Stimulated activated CD4-positive, alpha-beta T cell treated with anti-CD3 and anti-CD28 coated beads, Interleukin-1b, Interleukin-23, amount 100 ng/mL, for 48 hours (primary cell): Measurements from ENCODE around the gene LGMN.

Source experiments
- DNase-seq: peaks from one replicate; pipeline ENCODE4 v3.0.0-alpha.2; 2020

LGMN gene

GRCh38 chr14:92759679-92760523 lies 11.5 kb upstream of the LGMN start:
- peak; percentile 25 for DNase-seq

DNA sequence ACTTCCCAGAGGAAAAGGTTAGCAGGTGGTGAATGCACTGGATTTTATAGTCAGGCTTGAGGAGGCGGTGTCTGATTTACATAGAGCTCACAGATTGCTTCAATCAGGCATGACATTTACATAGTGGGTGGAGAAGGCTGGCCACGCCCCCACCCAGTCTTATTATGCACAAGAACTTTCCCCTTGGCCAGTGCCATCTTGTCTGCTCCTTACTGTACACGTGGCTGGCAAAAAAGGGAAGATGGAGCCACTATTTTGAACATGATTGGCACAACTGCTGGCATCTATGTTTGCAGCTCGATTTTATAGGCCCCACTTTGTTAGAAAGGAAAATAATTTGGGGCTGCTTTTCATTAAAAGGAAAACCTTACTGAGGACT lies 10.9 kb upstream of the LGMN start:
- peak; percentile 25 for DNase-seq

- DNase-seq = no peak
Observed at GRCh38 chr14:92756446-92756845, 8.0 kb upstream of the LGMN start.

- DNase-seq = no peak
Observed at GRCh38 chr14:92755495-92755894, 7.1 kb upstream of the LGMN start.

DNA sequence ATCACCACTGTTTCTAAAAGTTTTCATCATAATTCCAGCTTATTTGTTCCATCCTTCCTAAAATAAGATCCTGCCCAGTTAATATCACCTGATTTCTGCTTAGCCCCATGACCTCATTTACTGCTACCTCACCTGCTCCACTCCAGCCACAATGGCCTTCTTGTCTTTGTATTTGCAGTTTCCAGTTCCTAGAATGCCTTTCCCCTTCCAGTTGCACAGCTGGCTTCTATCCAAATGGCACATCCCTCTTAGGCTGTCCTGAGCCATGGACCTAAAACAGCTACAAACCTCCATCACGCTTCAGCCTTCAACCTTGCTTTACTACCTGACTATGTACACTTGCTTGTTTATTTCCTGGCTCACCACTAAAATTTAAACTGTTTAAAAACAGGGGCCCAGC lies 6.5 kb upstream of the LGMN start:
- DNase-seq = no peak

- no peak for DNase-seq
Observed at GRCh38 chr14:92753250-92753649, 4.8 kb upstream of the LGMN start.

DNA sequence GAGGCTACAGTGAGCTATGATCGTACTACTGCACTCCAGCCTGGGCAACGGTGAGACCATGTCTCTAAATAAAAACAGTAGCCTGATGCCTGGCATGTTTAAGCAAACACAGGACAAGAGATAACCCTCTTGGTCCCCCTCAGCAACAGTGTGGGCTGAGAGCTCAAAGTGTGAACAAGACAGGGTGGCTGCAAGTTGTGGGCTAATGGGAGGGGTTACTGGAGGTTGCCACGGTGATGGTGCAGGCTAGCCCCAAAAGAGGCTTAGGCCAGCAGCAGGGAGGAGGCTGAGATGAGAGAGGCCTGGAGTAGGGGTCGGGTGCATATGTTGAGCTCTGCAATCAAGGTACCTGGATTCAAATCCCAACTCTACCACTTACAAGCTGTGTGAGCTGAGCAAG lies 3.4 kb upstream of the LGMN start:
- DNase-seq = no peak

DNA sequence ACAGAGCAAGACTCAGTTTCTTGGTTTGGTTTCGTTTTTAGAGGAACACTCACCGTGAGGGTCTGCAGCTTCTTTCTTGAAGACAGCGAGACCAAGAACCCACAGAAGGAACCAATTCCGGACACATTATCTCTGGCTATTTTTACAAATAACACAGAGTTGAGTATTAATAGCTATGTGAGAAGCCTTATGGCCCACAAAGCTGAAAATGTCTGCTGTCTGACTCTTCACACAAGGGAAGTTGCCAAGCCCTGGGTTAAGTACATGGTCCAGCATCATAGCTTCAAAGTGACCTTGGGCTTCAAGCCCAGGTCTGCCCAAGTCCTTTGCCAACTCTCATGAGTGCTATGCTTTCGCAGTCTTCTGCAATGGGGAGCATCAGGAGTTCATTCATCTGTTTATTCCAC lies 2.6 kb upstream of the LGMN start:
- no peak for DNase-seq

DNA sequence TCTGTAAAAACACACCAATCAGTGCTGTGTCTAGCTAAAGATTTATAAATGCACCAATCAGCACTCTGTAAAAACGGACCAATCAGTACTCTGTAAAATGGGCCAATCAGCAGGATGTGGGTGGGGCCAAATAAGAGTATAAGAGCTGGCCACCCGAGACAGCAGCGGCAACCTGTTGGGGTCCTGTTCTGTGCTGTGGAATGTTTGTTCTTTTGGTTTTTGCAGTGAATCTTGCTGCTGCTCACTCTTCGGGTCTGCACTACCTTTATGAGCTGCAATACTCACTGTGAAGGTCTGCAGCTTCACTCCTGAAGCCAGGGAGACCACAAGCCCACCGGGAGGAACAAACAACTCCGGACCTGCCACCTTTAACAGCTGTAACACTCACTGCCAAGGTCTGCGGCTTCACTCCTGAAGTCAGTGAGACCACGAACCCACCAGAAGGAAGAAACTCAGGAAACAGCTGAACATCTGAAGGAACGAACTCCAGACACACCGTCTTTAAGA lies 1.8 kb upstream of the LGMN start:
- peak; percentile 45 for DNase-seq

DNA sequence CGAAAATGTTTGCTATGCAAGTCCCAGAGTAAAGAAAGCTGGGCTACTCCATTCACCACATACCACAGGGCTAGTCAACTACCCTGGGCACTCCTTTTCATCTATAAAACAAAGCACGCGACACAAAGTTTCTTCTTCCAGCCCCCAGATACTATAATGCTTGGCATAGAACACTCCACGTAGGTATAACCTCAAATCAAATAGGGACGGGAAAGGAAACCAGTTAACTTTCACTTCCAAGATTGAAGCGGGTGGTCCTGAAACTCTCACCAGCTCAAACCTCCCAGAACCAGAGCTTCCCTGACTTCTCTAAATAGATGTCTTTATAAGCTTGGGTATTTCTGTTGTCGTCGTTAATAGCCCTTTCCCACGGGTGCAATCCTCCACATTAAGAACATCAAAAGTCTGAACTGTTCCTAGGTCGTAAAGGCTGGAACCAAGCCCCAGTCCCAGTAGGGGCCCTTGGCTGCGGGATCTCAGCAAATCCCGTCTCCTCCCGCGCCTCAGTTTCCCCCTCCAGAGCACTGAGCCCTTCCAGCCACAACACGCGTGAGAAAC lies 647 bp downstream of the LGMN start:
- no peak for DNase-seq

DNA sequence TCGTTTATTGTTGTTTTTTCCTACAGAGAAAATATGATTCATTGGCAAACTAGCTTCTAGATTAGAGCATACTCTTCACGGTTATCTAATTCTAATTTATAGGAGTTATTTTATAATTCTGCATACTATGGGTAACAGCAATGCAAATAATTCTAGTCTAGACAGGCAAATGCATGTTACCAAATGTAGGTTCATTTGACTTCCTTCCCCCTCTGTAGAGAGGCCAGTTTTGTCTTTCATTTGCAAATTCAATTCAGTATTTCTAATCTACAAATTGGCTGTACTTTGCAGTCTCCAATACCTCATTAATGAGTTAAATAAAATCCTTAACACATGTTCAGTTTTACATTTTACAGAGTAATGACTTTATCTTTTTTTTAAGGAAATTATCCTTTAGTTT lies 4.2 kb downstream of the LGMN start:
- DNase-seq = no peak

- no peak for DNase-seq
Observed at GRCh38 chr14:92740440-92740839, 8.0 kb downstream of the LGMN start.

- no peak for DNase-seq
Observed at GRCh38 chr14:92737619-92738188, 10.7 kb downstream of the LGMN start.

DNA sequence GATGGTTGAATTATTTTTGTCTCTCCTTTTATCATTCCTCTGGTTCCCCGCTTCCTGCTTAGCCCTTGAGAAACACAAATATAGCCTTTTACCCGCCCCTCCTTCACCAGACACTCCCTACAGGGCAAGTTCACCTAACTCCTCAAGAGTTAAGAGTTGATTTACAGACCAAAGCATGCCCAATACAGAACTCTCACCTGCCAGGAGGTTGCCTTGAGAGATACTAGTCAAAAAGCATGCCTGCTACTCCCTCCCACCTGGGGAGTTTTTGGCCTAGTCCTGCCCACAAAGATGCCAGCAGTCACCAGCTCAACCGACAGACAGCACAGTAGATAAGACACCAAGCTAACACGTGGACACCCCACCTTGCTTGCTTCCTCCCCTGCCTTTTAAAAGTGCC lies 11.2 kb downstream of the LGMN start:
- no peak for DNase-seq

DNA sequence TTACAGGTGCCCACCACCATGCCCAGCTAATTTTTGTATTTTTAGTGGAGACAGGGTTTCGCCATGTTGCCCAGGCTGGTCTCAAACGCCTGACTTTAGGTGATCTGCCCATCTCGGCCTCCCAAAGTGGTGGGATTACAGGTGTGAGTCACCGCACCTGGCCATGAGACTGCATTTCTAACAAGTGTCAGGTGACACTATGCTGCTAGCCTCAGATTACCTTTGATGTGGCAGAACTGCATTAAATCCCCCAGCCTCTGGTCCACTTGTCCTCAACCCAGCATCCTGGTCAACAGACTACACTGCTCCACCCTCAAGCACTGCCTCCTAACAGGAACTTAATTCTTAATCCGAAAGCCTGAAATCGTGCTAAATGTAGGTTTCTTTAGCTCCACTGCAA lies 13.1 kb downstream of the LGMN start:
- DNase-seq = no peak

DNA sequence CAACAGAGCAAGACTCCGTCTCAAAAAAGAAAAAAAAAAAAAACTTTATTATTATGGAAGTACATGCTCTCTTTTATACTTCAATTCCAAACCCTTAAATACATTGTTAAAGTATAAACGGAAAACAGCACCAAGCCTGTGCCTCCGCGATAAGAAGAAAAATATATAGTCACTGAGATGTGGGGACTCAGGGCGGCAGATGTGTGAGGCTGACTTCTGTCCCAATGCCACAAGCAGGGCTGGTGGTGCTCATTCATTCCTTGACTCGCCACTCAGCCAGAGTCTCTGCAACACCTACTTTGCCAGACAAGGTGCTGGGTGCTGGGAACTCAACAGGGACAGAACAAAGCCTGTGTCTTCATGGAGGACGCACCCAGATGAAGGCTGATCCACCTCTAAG lies 13.8 kb downstream of the LGMN start:
- no peak for DNase-seq

DNA sequence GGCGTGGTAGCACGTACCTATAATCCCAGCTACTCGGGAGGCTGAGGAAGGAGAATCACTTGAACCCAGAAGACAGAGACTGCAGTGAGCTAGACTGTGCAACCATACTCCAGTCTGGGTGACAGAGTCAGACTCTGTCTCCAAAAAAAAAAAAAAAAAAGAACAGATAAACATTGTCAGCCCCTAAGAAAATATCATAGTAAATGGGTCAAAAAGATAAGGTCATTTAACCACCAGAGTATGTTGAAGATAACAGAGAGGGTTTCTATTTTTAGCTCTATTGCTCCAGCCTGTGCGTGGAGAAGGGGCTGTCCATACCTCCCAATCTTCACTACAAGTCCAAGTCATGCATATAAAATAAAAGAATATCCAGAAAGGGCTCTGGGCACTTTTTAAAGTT lies 15.4 kb downstream of the LGMN start:
- DNase-seq = no peak

DNA sequence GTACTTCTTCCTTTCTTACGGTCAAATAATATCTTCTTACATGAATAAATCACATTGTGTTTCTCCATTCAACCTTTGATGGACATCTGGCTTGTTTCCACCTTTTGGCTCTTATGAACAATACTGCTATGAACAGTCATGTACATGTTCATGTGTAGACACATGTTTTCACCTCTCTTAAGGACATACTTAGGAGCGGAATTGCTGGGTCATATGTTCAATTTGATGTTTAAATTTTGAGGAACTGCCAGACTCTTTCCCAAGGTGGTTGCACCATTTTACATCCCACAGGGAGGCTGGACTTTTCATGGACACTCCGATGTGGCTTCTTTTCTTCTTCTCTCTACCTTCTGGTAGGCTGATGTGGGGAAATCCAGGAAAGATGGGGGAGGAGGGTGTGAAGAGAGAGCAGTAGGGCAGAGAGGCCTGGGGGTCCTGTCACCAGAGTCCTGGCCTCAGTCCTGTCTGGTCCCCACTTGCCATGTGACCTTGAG lies 16.8 kb downstream of the LGMN start:
- no peak for DNase-seq

GRCh38 chr14:92729634-92730358 lies 18.6 kb downstream of the LGMN start:
- peak; percentile 20 for DNase-seq

DNA sequence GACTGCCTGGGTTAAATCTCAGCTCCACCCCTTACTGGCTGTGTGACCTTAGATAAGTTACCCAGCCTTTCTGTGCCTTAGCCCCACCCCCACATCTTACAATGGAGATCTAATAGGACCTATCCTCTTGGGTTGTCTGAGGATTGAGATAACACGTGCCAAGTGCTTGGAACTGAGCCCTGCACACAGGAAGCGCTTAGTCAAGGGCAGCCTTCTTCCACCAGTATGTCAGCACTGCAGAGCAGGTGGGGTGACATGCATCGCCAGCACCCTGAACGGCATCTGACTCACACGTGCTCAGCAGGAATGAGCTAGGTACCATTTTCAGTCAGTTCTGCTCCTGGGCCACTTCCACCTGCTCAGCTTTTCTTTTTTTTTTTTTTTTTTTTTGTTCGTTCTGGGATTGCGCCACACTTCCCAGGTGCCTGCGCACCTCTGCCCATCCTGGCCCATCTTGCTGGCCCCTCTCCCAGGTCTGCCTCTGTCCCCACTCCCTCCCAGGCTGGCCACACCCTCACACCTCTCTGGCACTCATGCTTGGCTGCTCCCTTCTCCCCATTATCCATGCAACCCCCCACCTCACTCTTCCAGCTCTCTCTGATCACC lies 19.6 kb downstream of the LGMN start:
- DNase-seq = peak; percentile 84

- DNase-seq = no peak
Observed at GRCh38 chr14:92726933-92727262, 21.5 kb downstream of the LGMN start.

DNA sequence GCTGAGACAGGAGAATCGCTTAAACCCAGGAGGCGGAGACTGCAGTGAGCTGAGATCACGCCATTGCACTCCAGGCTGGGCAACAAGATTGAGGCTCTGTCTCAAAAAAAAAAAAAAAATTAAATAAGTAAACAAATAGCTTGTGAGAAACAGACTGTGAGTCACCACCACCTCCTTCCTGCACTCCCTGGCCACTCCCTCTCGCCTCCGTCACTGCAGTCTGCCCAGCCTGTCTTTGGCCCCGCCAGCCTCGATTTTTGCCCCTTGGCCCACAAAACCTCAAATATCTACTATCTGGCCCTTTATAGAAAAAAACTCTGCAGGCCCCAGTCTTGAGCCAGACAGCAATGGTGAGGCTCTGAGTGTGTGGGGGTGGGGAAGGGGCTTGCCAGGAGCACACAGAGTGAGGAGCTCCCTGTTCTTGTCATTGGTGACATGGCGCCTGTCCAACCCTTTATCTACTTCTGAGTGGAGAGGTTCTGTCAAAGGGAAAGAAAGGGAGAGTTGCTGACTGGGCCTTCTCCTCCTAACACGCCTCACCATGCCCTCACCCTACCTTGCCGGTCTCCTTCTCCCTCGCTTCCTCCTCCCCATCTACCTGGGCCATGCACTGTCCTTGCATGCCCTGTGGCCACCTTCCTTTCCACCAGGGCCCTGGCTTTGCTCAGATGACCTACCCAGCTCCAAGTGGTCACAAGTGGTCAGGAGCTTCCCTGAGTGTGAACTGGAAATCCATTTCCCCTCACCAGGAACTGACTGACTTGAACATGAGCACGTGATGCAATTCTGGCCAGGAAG lies 22.1 kb downstream of the LGMN start:
- peak; percentile 13 for DNase-seq
